Kidney epithelial cell (primary cell): ENCODE results near the gene ITPA. TPM values are rescaled to one million over a fixed set of nuclear protein-coding genes. Genes with fewer than 3 reads are reported as not detected.

Source experiments
- DNase-seq: peaks from one replicate; pipeline ENCODE4 v3.0.0-alpha.2; 2010; ENCODE audit warnings: low read depth
- H3K27me3 ChIP-seq: 2 replicates; pipeline ENCODE4 v1.6.0; 2011; ENCODE audit warnings: low read length; ENCODE audit not compliant: control insufficient read depth, insufficient read depth
- H3K36me3 ChIP-seq: 2 replicates; pipeline ENCODE4 v1.5.1; 2011; ENCODE audit warnings: low read length; ENCODE audit not compliant: control insufficient read depth, insufficient read depth
- H3K4me3 ChIP-seq: 2 replicates; pipeline ENCODE4 v1.5.1; 2011; ENCODE audit warnings: low read depth, mild to moderate bottlenecking, control low read depth, low read length
- CTCF ChIP-seq: IDR thresholded peaks from 2 replicates; pipeline ENCODE4 v1.5.1; 2011; ENCODE audit warnings: mild to moderate bottlenecking, moderate library complexity, low read length, control low read depth, inconsistent platforms; ENCODE audit not compliant: insufficient read depth, poor library complexity, severe bottlenecking
- total RNA-seq: library from RNA; depleted of rRNA; stranded (reverse); fragments of >200 nt; gene quantifications from 2 replicates; pipeline ENCODE4 v1.2.3, GENCODE V29; 2015

The ITPA gene
- total RNA-seq, 1 donor from 2014 or later, result 71.2 TPM

DNA sequence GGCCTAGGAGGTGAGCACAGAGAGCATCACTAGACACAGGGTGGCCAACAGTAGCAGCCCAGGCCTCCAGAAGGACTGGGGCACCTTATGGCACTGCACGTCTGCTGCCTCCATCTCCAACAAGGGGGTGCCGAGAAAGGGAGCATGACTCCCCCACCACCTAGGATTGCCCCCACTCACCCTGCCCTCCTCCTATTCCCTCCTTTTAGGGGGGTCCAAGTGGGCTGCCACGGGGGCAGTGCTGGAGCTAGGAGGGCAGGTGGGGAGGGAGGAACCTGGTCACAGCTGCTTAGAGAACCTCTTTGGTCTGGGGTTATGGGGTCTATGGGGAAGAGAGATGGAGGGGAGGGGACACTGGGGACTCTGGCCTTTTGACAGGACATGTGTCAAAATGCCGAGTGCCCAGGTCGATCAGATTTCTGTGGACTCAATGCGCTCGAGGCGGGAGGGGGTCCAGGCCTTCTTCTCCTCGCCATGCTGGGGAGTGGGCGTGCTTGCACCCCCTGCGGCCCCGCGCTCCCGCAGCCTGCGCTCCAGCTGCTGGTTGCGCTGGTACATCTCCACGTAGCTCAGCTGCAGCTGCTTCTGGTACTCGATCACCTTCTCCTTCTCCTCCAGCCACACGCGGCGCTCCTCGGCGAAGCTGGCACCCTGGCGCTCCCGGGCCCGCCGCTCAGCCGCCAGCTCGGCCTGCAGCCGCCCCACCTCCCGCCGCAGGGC is 45.1 kb upstream of the ITPA start:
- no peaks in the 10 kb centered on the region for H3K36me3 ChIP-seq
- peaks cover 17% of the 10 kb centered on the region for H3K27me3 ChIP-seq
- H3K4me3 ChIP-seq, result no peak overlapping the region
- no peak for TF ChIP-seq CTCF
- no peak for DNase-seq

DNA sequence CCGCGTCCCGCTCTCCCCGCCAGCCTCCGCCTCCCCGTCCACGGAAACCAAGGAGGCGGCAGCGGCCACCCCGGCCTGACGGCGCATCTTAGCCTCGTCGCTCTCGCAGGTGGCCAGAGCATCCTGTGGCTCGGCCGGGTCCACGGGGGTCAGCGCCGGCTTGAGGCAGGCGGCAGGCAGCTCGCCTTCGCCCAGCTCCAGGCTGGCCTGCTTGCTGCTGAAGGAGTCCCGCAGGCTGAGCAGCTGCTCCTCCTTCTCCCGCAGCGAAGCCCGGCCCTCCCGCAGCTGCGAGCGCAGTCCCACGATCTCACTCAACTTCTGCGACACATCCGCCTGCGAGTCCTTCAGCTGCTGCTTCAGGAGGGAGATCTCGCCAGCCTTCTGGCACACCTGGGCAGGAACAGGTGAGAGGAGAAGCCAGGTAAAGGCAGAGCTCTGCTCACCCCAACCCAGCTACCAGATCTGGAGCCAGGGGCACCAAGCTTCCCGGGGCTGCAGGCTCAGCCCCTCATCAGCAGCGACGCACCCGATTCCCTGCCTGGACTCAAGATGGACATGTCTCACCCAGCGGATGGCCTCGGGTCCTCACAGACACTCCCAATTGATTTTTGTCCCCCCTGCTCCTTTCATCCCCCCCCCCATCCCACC is 44.4 kb upstream of the ITPA start:
- no peak for TF ChIP-seq CTCF

DNA sequence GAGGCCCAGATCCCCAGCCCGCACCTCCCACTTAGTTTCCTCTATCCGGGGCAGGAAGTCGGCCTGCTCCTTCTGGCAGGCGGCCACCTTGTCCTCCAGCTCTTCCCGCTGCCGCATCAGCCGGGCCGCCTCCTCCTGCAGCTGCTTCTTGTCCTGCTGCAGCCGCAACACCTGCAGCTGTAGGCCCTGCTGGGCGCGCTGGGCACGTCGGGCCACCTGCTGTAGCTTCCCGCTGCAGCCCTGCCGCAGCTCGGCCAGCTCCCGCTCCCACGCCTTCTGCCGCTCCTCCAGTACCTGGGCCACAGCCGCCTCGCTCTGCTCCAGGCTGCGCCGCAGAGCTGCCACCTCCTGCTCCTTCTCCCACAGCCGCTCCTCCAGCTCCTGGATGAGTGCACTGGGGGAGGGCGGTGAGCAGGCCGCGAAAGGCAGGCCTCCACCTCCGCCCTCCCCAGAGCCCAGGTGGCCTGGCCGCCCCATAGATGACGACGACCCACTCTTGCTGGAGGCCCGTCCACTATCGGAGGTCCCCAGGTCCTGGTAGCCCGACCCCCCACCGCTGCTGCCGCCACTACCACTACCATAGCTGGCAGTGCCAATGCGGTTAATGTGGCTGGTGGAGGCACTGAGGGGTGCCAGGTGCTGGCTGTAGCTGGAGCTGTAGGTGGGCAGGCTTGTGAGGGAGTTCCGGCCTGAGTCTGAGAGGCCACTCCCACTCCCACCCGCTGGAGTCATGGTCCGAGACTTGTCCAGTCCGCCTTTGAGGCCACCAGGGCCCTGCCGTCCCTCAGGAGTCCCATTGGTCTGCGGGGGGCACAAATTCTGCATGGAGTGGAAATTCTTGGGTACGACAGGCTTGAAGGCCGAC is 43.6 kb upstream of the ITPA start:
- DNase-seq, result no peak
- Histone ChIP-seq H3K36me3 (no peaks in the 10 kb centered on the region), H3K27me3 (peaks cover 17% of the 10 kb centered on the region), H3K4me3 (no peak overlapping the region)
- TF ChIP-seq CTCF, result no peak

More for the DNA sequence above, 44.4 kb upstream of the ITPA start:
- DNase-seq, result no peak
- H3K4me3 ChIP-seq, result no peak overlapping the region
- H3K36me3 ChIP-seq, result no peaks in the 10 kb centered on the region
- H3K27me3 ChIP-seq, result peaks cover 17% of the 10 kb centered on the region

DNA sequence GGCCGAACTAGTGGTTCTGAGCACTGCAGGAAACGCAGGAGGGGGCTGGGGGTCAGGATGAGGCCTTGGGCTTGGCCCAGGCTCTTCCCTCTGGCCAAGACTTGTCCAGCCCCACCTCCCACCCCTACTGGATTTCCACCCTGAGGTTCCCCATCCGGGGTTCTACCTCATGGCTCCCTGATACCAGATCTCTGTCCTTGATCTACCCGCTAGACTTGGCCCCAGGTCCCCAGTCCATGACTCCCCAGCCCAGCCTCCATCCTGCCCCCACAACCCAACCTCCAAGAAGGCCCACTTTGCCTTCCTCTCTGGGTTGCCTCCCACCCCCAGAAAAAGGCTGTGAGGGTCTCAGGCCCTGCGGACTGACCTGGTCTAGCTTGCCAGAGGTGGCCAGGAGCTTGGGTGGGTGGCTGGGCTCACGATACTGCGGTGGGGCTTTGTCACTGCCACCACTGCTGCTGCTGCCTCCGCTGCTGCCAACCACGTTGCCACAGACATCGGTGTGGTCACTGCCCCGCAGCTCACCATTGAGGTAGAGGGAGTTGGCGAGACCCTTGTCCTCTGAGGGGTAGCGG is 42.9 kb upstream of the ITPA start:
- no peak for DNase-seq
- TF ChIP-seq CTCF, result no peak
- peaks cover 17% of the 10 kb centered on the region for H3K27me3 ChIP-seq

GRCh38 chr20:3166913-3167342 is 42.4 kb upstream of the ITPA start:
- no peak overlapping the region for H3K4me3 ChIP-seq

More for the DNA sequence above, 42.9 kb upstream of the ITPA start:
- H3K36me3 ChIP-seq, result no peaks in the 10 kb centered on the region
- no peak overlapping the region for H3K4me3 ChIP-seq

More at GRCh38 chr20:3166913-3167342, 42.4 kb upstream of the ITPA start:
- H3K36me3 ChIP-seq, result no peaks in the 10 kb centered on the region
- no peak for TF ChIP-seq CTCF
- DNase-seq, result no peak
- H3K27me3 ChIP-seq, result peaks cover 17% of the 10 kb centered on the region
